ENCODE measurements around the gene SLC30A2.
A peak's percentile ranks its signal among the peaks of the same experiment; 100 is the strongest.

The SLC30A2 gene

GRCh38 chr1:25993197-25993951 is 52.5 kb downstream of the SLC30A2 start:
- DNase-seq = no peak

GRCh38 chr1:25992689-25993171 is 53.2 kb downstream of the SLC30A2 start:
- DNase-seq = no peak

GRCh38 chr1:25991937-25992688 is 53.8 kb downstream of the SLC30A2 start:
- DNase-seq = no peak

GRCh38 chr1:25990702-25991395 is 55.1 kb downstream of the SLC30A2 start:
- DNase-seq = peak; percentile 68

- DNase-seq = no peak
These were observed 55.7 kb downstream of the SLC30A2 start for GRCh38 chr1:25990251-25990650.

- DNase-seq = no peak
These were observed 56.3 kb downstream of the SLC30A2 start for GRCh38 chr1:25989440-25990234.

- no peak for DNase-seq
These were observed 58.0 kb downstream of the SLC30A2 start for GRCh38 chr1:25987951-25988350.
